SKM-1 treated with dmso at 0.1 percent for 144 hours (cell line): ENCODE results near the gene ZNF12.
"Not testable (repeated sequence)": the region's sequence is repeated elsewhere in the genome, so short reads cannot be mapped to it uniquely, and the experiment has no call there.

Experiments
- DNase-seq: peaks from one replicate; lab custom pipeline; 2025; ENCODE audit not compliant: unreplicated experiment; lab: John Stamatoyannopoulos, UW

ZNF12 gene

GRCh38 chr7:6706666-6707407 is at the start of gene ZNF12:
Gene ZNF12, minus strand, starts transcription at chr7:6706947. Its CDS starts 1,774 bp downstream, at chr7:6705173.
- DNase-seq: peak; percentile 92

- not testable (repeated sequence) for DNase-seq
These were observed 47.2 kb upstream of the ZNF12 start, which contains the start of gene RSPH10B2 for GRCh38 chr7:6753964-6754363. Gene RSPH10B2, plus strand, starts transcription at chr7:6754103. Its CDS starts 3,575 bp downstream, at chr7:6757678.

- not testable (repeated sequence) for DNase-seq
These were observed 43.4 kb upstream of the ZNF12 start for GRCh38 chr7:6750173-6750572.

- not testable (repeated sequence) for DNase-seq
These were observed 42.6 kb upstream of the ZNF12 start for GRCh38 chr7:6749335-6749734.

- not testable (repeated sequence) for DNase-seq
These were observed 37.8 kb upstream of the ZNF12 start for GRCh38 chr7:6744410-6745100.

- not testable (repeated sequence) for DNase-seq
These were observed 31.7 kb upstream of the ZNF12 start for GRCh38 chr7:6738415-6738814.

- no peak for DNase-seq
These were observed 23.5 kb upstream of the ZNF12 start for GRCh38 chr7:6730343-6730633.

- peak; percentile 84 for DNase-seq
These were observed 23.0 kb upstream of the ZNF12 start for GRCh38 chr7:6729492-6730342.

- not testable (repeated sequence) for DNase-seq
These were observed 22.2 kb upstream of the ZNF12 start for GRCh38 chr7:6728893-6729491.

GRCh38 chr7:6727663-6728062 is 20.9 kb upstream of the ZNF12 start:
- no peak for DNase-seq

GRCh38 chr7:6726341-6726740 is 19.6 kb upstream of the ZNF12 start:
- not testable (repeated sequence) for DNase-seq

- peak; percentile 85 for DNase-seq
These were observed 18.3 kb upstream of the ZNF12 start for GRCh38 chr7:6725003-6725402.

- DNase-seq: not testable (repeated sequence)
These were observed 17.6 kb upstream of the ZNF12 start for GRCh38 chr7:6724351-6724750.

- no peak for DNase-seq
These were observed 11.4 kb upstream of the ZNF12 start for GRCh38 chr7:6718124-6718523.

GRCh38 chr7:6715898-6716297 is 9.2 kb upstream of the ZNF12 start:
- DNase-seq: not testable (repeated sequence)

- DNase-seq: no peak
These were observed 7.6 kb upstream of the ZNF12 start for GRCh38 chr7:6714360-6714759.

- DNase-seq: no peak
These were observed 3.1 kb upstream of the ZNF12 start for GRCh38 chr7:6709808-6710207.

GRCh38 chr7:6708304-6708703 is 1.6 kb upstream of the ZNF12 start:
- DNase-seq: no peak

- DNase-seq: no peak
These were observed 635 bp downstream of the ZNF12 start for GRCh38 chr7:6705959-6706665.

- no peak for DNase-seq
These were observed 4.9 kb downstream of the ZNF12 start for GRCh38 chr7:6701860-6702259.

GRCh38 chr7:6700793-6701192 is 6.0 kb downstream of the ZNF12 start:
- DNase-seq: no peak
